Measurements from ENCODE around the gene DVL1.

DNA sequence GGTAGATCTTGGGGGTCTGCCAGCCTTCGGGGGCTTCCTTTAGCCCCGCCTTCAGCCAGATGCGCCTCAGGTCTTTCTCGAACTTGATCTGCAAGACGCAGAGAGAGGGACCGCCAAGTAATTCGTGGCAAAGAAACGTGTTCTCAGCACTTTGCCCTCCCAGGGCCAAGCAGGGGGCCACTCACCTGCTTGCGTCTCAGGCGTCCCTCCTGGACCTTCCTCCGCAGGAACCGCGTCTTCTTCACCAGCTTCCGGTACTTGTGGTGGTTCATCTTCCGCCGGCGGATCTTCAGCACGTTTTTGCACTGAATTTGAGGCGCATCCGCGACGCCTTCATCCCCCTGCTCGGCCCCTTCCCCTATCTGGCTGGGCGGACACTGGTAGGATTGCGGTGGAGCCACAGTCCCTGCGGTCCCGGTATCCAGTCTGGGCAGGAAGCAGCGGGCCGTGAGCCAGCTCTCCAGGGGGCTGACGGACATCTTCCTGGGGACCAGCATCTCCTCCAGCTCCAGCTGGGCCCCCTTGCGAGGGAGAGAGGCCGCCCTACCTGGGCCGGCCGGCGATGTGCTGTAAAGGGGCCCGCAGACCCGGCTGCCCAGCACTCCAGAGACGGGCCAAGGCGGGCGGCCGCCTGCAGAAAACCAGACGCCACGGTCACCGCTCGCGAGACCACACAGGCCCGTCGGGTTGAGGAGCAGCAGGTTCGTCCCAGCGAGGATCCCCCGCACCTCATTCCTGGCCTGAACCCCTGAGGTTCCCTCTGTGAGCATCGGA is 24.8 kb upstream of the DVL1 start:
- TF ChIP-seq, protein P1, sequence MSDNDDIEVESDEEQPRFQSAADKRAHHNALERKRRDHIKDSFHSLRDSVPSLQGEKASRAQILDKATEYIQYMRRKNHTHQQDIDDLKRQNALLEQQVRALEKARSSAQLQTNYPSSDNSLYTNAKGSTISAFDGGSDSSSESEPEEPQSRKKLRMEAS (CRISPR knock-in tag; IDR thresholded peaks at IDR 0.05) = no peak
- TF ChIP-seq FOXP1 (CRISPR knock-in tag; IDR thresholded peaks at IDR 0.05; ENCODE audit: borderline replicate concordance) (no peak), JUN (CRISPR knock-in tag; IDR thresholded peaks at IDR 0.05) (no peak), GABPB1 (CRISPR knock-in tag; IDR thresholded peaks at IDR 0.05) (no peak), CREB1 (CRISPR knock-in tag; IDR thresholded peaks at IDR 0.05) (no peak)
- TF ChIP-seq, protein P2, sequence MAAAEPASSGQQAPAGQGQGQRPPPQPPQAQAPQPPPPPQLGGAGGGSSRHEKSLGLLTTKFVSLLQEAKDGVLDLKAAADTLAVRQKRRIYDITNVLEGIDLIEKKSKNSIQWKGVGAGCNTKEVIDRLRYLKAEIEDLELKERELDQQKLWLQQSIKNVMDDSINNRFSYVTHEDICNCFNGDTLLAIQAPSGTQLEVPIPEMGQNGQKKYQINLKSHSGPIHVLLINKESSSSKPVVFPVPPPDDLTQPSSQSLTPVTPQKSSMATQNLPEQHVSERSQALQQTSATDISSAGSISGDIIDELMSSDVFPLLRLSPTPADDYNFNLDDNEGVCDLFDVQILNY (CRISPR knock-in tag; IDR thresholded peaks at IDR 0.05) = no peak; the same call in 1 of the 2 replicates
- TF ChIP-seq, protein P3, sequence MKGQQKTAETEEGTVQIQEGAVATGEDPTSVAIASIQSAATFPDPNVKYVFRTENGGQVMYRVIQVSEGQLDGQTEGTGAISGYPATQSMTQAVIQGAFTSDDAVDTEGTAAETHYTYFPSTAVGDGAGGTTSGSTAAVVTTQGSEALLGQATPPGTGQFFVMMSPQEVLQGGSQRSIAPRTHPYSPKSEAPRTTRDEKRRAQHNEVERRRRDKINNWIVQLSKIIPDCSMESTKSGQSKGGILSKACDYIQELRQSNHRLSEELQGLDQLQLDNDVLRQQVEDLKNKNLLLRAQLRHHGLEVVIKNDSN (CRISPR knock-in tag; IDR thresholded peaks at IDR 0.05) = no peak
- TF ChIP-seq, protein P4, sequence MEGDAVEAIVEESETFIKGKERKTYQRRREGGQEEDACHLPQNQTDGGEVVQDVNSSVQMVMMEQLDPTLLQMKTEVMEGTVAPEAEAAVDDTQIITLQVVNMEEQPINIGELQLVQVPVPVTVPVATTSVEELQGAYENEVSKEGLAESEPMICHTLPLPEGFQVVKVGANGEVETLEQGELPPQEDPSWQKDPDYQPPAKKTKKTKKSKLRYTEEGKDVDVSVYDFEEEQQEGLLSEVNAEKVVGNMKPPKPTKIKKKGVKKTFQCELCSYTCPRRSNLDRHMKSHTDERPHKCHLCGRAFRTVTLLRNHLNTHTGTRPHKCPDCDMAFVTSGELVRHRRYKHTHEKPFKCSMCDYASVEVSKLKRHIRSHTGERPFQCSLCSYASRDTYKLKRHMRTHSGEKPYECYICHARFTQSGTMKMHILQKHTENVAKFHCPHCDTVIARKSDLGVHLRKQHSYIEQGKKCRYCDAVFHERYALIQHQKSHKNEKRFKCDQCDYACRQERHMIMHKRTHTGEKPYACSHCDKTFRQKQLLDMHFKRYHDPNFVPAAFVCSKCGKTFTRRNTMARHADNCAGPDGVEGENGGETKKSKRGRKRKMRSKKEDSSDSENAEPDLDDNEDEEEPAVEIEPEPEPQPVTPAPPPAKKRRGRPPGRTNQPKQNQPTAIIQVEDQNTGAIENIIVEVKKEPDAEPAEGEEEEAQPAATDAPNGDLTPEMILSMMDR (IDR thresholded peaks at IDR 0.05) = no peak

Measured in WTC11 (cell line).